ENCODE measurements around the gene ZNF543. TPM values are rescaled to one million over a fixed set of nuclear protein-coding genes. Genes with fewer than 3 reads are reported as not detected.
A peak's percentile ranks its signal among the peaks of the same experiment; 100 is the strongest.

The ZNF543 gene
- total RNA-seq, 1 experiment from 2014 or later = 9.5 TPM

GRCh38 chr19:57293719-57294118, 26.6 kb upstream of the ZNF543 start:
- intact Hi-C loops (cut with micrococcal nuclease; ENCODE audit: unreplicated experiment) = no loop called here
- peaks cover 58% of the 10 kb centered on the region for H4K20me1 ChIP-seq (ENCODE audit: insufficient read depth)
- no peaks in the 10 kb centered on the region for H3K4me1 ChIP-seq (replicated peaks; ENCODE audit: insufficient read depth)
- H2AFZ ChIP-seq = no peak overlapping the region
- H3K79me2 ChIP-seq (ENCODE audit: low read depth) = peaks cover 88% of the 10 kb centered on the region
- TF ChIP-seq CTCF (conservative IDR thresholded peaks at IDR 0.05) (no peak), EZH2 (IDR thresholded peaks at IDR 0.05; ENCODE audit: low read depth) (no peak)
- no TSS peak for BruUV-seq (replicated peaks)
- H3K9me3 ChIP-seq (ENCODE audit: insufficient read depth, low read depth) = peaks cover 13% of the 10 kb centered on the region; the same call in 1 of the 2 replicates
- H3K9me2 ChIP-seq (ENCODE audit: insufficient read depth) = no peaks in the 10 kb centered on the region
- H3K4me2 ChIP-seq = no peak overlapping the region
- DNase-seq = peak in 1 of 2 experiments; percentile 26
- ChIA-PET CTCF (no interaction called here), POLR2A (ENCODE audit: unreplicated experiment) (interaction anchor here (0.6 kb wide), 1 partner anchor 149 kb away, joined by 6 read pairs; no protein-coding TSS in a partner anchor)
- H3K36me3 ChIP-seq (ENCODE audit: low read depth) = peaks cover 70% of the 10 kb centered on the region
- no peaks in the 10 kb centered on the region for H3K27me3 ChIP-seq (ENCODE audit: insufficient read depth, low read depth)
- peaks cover 15% of the 10 kb centered on the region; the same call in 1 of the 2 replicates for H3F3A ChIP-seq (ENCODE audit: insufficient read depth, low read depth)
- no peak overlapping the region for H3K4me3 ChIP-seq
- H3K27ac ChIP-seq = no peak overlapping the region

- H3K79me2 ChIP-seq (ENCODE audit: low read depth) = peaks cover 60% of the 10 kb centered on the region
- peaks cover 26% of the 10 kb centered on the region for H3K4me1 ChIP-seq (replicated peaks; ENCODE audit: insufficient read depth)
- peaks cover 44% of the 10 kb centered on the region for H3K36me3 ChIP-seq (ENCODE audit: low read depth)
- H2AFZ ChIP-seq = no peak overlapping the region
- H3K4me3 ChIP-seq = no peak overlapping the region
- H3K9me3 ChIP-seq (ENCODE audit: insufficient read depth, low read depth) = no peaks in the 10 kb centered on the region
- TF ChIP-seq EZH2 (IDR thresholded peaks at IDR 0.05; ENCODE audit: low read depth) = no peak
- no peak for TF ChIP-seq CTCF (conservative IDR thresholded peaks at IDR 0.05)
- ChIA-PET POLR2A (ENCODE audit: unreplicated experiment) (interaction anchor here (0.6 to 1.0 kb wide), 6 partner anchors 9 to 557 kb away, joined by 3 to 8 read pairs (median 4); partner anchors contain the start of genes TRAPPC2B, ZNF304 and ZNF547), CTCF (interaction anchor here (0.5 kb wide), 1 partner anchor 22 kb away, joined by 9 read pairs; no protein-coding TSS in a partner anchor)
- peak overlapping the region; percentile 35 for H3K4me2 ChIP-seq
- H3K9me2 ChIP-seq (ENCODE audit: insufficient read depth) = no peaks in the 10 kb centered on the region
- H3K27ac ChIP-seq = peak overlapping the region; percentile 59
- no TSS peak for BruUV-seq (replicated peaks)
- no peaks in the 10 kb centered on the region for H3K27me3 ChIP-seq (ENCODE audit: insufficient read depth, low read depth)
- H4K20me1 ChIP-seq (ENCODE audit: insufficient read depth) = peaks cover 38% of the 10 kb centered on the region
- H3F3A ChIP-seq (ENCODE audit: insufficient read depth, low read depth) = peaks cover 51% of the 10 kb centered on the region
- DNase-seq = peak; percentile 89 to 95
- intact Hi-C loops (cut with micrococcal nuclease; ENCODE audit: unreplicated experiment) = loop anchor here (1.0 kb wide), 2 partner anchors 18 to 23 kb away; partner anchors contain the start of gene ZNF543
Measured at GRCh38 chr19:57302020-57302465, 18.2 kb upstream of the ZNF543 start.

- Histone ChIP-seq H3F3A (ENCODE audit: insufficient read depth, low read depth) (peaks cover 57% of the 10 kb centered on the region), H3K36me3 (ENCODE audit: low read depth) (peaks cover 40% of the 10 kb centered on the region), H2AFZ (no peak overlapping the region), H3K9me2 (ENCODE audit: insufficient read depth) (no peaks in the 10 kb centered on the region), H3K4me3 (no peak overlapping the region), H3K4me2 (peak overlapping the region; percentile 35; the same call in 1 of the 2 replicates), H3K27me3 (ENCODE audit: insufficient read depth, low read depth) (no peaks in the 10 kb centered on the region), H3K79me2 (ENCODE audit: low read depth) (peaks cover 53% of the 10 kb centered on the region), H4K20me1 (ENCODE audit: insufficient read depth) (peaks cover 36% of the 10 kb centered on the region), H3K27ac (peak overlapping the region; percentile 59), H3K4me1 (replicated peaks; ENCODE audit: insufficient read depth) (peaks cover 26% of the 10 kb centered on the region), H3K9me3 (ENCODE audit: insufficient read depth, low read depth) (peaks cover under 1% of the 10 kb centered on the region; the same call in 1 of the 2 replicates)
- no TSS peak for BruUV-seq (replicated peaks)
- CTCF ChIA-PET = no interaction called here
- POLR2A ChIA-PET (ENCODE audit: unreplicated experiment) = interaction anchor here (0.6 kb wide), 1 partner anchor 8 kb away, joined by 4 read pairs; no protein-coding TSS in a partner anchor
- intact Hi-C loops (cut with micrococcal nuclease; ENCODE audit: unreplicated experiment) = loop anchor here (1.0 kb wide), 2 partner anchors 17 to 24 kb away; partner anchors contain the start of gene ZNF543
- DNase-seq = peak in 1 of 2 experiments; percentile 24
- TF ChIP-seq EZH2 (IDR thresholded peaks at IDR 0.05; ENCODE audit: low read depth) = no peak
- TF ChIP-seq CTCF (conservative IDR thresholded peaks at IDR 0.05) = no peak
Measured at GRCh38 chr19:57302727-57303401, 17.4 kb upstream of the ZNF543 start.

Data from PC-9 (cell line).